ENCODE measurements around the gene CRYBG2. TPM values are rescaled to one million over a fixed set of nuclear protein-coding genes. Genes with fewer than 3 reads are reported as not detected.
"Not testable (repeated sequence)": the region's sequence is repeated elsewhere in the genome, so short reads cannot be mapped to it uniquely, and the experiment has no call there.

Gene CRYBG2
- polyA plus RNA-seq, 1 donor (not counting 4 experiments of a cell fraction or from before 2014, with no cell fraction given) = 7.9 TPM

GRCh38 chr1:26295194-26296138, 58.5 kb downstream of the CRYBG2 start:
- H2AFZ ChIP-seq (ENCODE audit: control insufficient read depth, low read length) = no peak overlapping the region
- no peaks in the 10 kb centered on the region for H4K20me1 ChIP-seq (ENCODE audit: control insufficient read depth, extremely low read depth, insufficient read depth, low read length)
- no peaks in the 10 kb centered on the region for H3K27me3 ChIP-seq (ENCODE audit: control insufficient read depth, extremely low read depth, insufficient read depth, low read length)
- no peaks in the 10 kb centered on the region for H3K9me3 ChIP-seq (ENCODE audit: control insufficient read depth, low read depth, low read length)
- no peak overlapping the region for H3K27ac ChIP-seq (ENCODE audit: control insufficient read depth, insufficient read depth, low read length)
- peaks cover 13% of the 10 kb centered on the region for H3K4me1 ChIP-seq (ENCODE audit: control insufficient read depth, extremely low read depth, insufficient read depth, low read length)
- H3K79me2 ChIP-seq (ENCODE audit: control insufficient read depth, insufficient read depth, low read length) = no peaks in the 10 kb centered on the region
- no peak overlapping the region for H3K4me3 ChIP-seq (ENCODE audit: control insufficient read depth in 2 of 3, extremely low read depth in 1 of 3, insufficient read depth in 2 of 3, low read depth in 1 of 3, low read length in 3 of 3)
- TF ChIP-seq CTCF (optimal IDR thresholded peaks at IDR 0.05 in 1 of 3, IDR thresholded peaks at IDR 0.05 in 1 of 3, conservative IDR thresholded peaks at IDR 0.05 in 1 of 3; ENCODE audit: extremely low read depth in 1 of 3, insufficient read depth in 2 of 3, low read length in 3 of 3) = no peak
- TF ChIP-seq EZH2 (IDR thresholded peaks at IDR 0.05; ENCODE audit: low read length) = no peak
- H3K36me3 ChIP-seq (ENCODE audit: control insufficient read depth in 2 of 2, extremely low read depth in 1 of 2, insufficient read depth in 2 of 2, low read length in 2 of 2) = peaks cover 0 to 2% of the 10 kb centered on the region in 2 experiments
- no peak for FAIRE-seq
- H3K4me2 ChIP-seq (ENCODE audit: control insufficient read depth, extremely low read depth, insufficient read depth, low read depth, low read length) = no peak overlapping the region
- dilution Hi-C loops (cut with MboI; ENCODE audit: extremely low pct_ligation_motif_present, low sequenced_read_pairs) = no loop called here
- no peak for DNase-seq (ENCODE audit: low read depth, low spot score)
- no peak overlapping the region for H3K9ac ChIP-seq (ENCODE audit: control insufficient read depth, extremely low read depth, insufficient read depth, low read length)
- no peaks in the 10 kb centered on the region for H3K9me1 ChIP-seq (ENCODE audit: control insufficient read depth, extremely low read depth, insufficient read depth, low read length)

- dilution Hi-C loops (cut with MboI; ENCODE audit: extremely low pct_ligation_motif_present, low sequenced_read_pairs) = no loop called here
- H3K9me1 ChIP-seq (ENCODE audit: control insufficient read depth, extremely low read depth, insufficient read depth, low read length) = no peaks in the 10 kb centered on the region
Measured at GRCh38 chr1:26293911-26294463, 59.9 kb downstream of the CRYBG2 start.

DNA sequence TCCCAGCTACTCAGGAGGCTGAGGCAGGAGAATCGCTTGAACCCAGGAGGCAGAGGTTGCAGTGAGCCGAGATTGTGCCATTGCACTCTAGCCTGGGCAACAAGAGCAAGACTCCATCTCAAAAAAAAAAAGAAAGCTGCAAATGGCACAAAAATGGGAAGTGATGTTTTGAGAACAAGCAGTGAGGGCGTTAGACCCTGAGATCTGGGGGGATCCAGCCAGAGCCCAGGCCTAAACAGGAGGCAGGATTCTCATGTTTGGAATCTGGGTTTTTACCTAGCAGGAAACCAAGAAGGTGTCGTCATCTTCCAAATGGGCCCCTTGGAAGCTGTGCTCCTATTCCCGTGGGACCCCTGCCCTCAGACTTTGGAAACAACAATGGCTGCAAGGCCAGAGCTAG, 61.2 kb downstream of the CRYBG2 start:
- H3K27ac ChIP-seq (ENCODE audit: control insufficient read depth, insufficient read depth, low read length); H2AFZ ChIP-seq (ENCODE audit: control insufficient read depth, low read length); FAIRE-seq: not testable (repeated sequence)

More at GRCh38 chr1:26293911-26294463, 59.9 kb downstream of the CRYBG2 start:
- Histone ChIP-seq H3K36me3 (ENCODE audit: control insufficient read depth in 2 of 2, extremely low read depth in 1 of 2, insufficient read depth in 2 of 2, low read length in 2 of 2) (peaks cover 0 to 2% of the 10 kb centered on the region in 2 experiments), H3K27me3 (ENCODE audit: control insufficient read depth, extremely low read depth, insufficient read depth, low read length) (no peaks in the 10 kb centered on the region), H3K9ac (ENCODE audit: control insufficient read depth, extremely low read depth, insufficient read depth, low read length) (no peak overlapping the region), H3K4me2 (ENCODE audit: control insufficient read depth, extremely low read depth, insufficient read depth, low read depth, low read length) (no peak overlapping the region), H4K20me1 (ENCODE audit: control insufficient read depth, extremely low read depth, insufficient read depth, low read length) (no peaks in the 10 kb centered on the region), H3K4me1 (ENCODE audit: control insufficient read depth, extremely low read depth, insufficient read depth, low read length) (peaks cover 11% of the 10 kb centered on the region), H3K79me2 (ENCODE audit: control insufficient read depth, insufficient read depth, low read length) (no peaks in the 10 kb centered on the region), H3K27ac (ENCODE audit: control insufficient read depth, insufficient read depth, low read length) (no peak overlapping the region), H3K9me3 (ENCODE audit: control insufficient read depth, low read depth, low read length) (no peaks in the 10 kb centered on the region), H3K4me3 (ENCODE audit: control insufficient read depth in 2 of 3, extremely low read depth in 1 of 3, insufficient read depth in 2 of 3, low read depth in 1 of 3, low read length in 3 of 3) (no peak overlapping the region), H2AFZ (ENCODE audit: control insufficient read depth, low read length) (no peak overlapping the region)
- no peak for FAIRE-seq
- TF ChIP-seq CTCF (optimal IDR thresholded peaks at IDR 0.05 in 1 of 3, IDR thresholded peaks at IDR 0.05 in 1 of 3, conservative IDR thresholded peaks at IDR 0.05 in 1 of 3; ENCODE audit: extremely low read depth in 1 of 3, insufficient read depth in 2 of 3, low read length in 3 of 3) (no peak), EZH2 (IDR thresholded peaks at IDR 0.05; ENCODE audit: low read length) (no peak)
- no peak for DNase-seq (ENCODE audit: low read depth, low spot score)

More for the DNA sequence above, 61.2 kb downstream of the CRYBG2 start:
- H3K4me3 ChIP-seq (ENCODE audit: control insufficient read depth in 2 of 3, extremely low read depth in 1 of 3, insufficient read depth in 2 of 3, low read depth in 1 of 3, low read length in 3 of 3); H4K20me1 ChIP-seq (ENCODE audit: control insufficient read depth, extremely low read depth, insufficient read depth, low read length); H3K9me1 ChIP-seq (ENCODE audit: control insufficient read depth, extremely low read depth, insufficient read depth, low read length); H3K4me2 ChIP-seq (ENCODE audit: control insufficient read depth, extremely low read depth, insufficient read depth, low read depth, low read length); DNase-seq (ENCODE audit: low read depth, low spot score); H3K9me3 ChIP-seq (ENCODE audit: control insufficient read depth, low read depth, low read length); H3K9ac ChIP-seq (ENCODE audit: control insufficient read depth, extremely low read depth, insufficient read depth, low read length); H3K4me1 ChIP-seq (ENCODE audit: control insufficient read depth, extremely low read depth, insufficient read depth, low read length); H3K27me3 ChIP-seq (ENCODE audit: control insufficient read depth, extremely low read depth, insufficient read depth, low read length); H3K79me2 ChIP-seq (ENCODE audit: control insufficient read depth, insufficient read depth, low read length); H3K36me3 ChIP-seq (ENCODE audit: control insufficient read depth in 2 of 2, extremely low read depth in 1 of 2, insufficient read depth in 2 of 2, low read length in 2 of 2); dilution Hi-C loops (cut with MboI; ENCODE audit: extremely low pct_ligation_motif_present, low sequenced_read_pairs): not testable (repeated sequence)
